Stomach (tissue), 9 donors: ENCODE results near the gene AKT1. TPM values are rescaled to one million over a fixed set of nuclear protein-coding genes. Genes with fewer than 3 reads are reported as not detected.
"Not testable (repeated sequence)": the region's sequence is repeated elsewhere in the genome, so short reads cannot be mapped to it uniquely, and the experiment has no call there.

Experiments
- DNase-seq, 2 donors: peaks; one replicate each; pipeline versions ENCODE4 v3.0.0 to v3.0.0-alpha.2; 2013 to 2019
- H3K27ac ChIP-seq, 5 donors: fragments of 200-600 bp in 4 of 5; sonication (generic) in 4 of 5; one replicate each; pipeline ENCODE4 v1.5.1; 2013 to 2019; ENCODE audit warnings: mild to moderate bottlenecking in 1 of 5, moderate library complexity in 1 of 5
- H3K27me3 ChIP-seq, 3 donors: fragments of 200-600 bp; sonication (generic); one replicate each; pipeline ENCODE4 v1.5.1; 2017 to 2019; ENCODE audit warnings: mixed run types in 1 of 3
- H3K36me3 ChIP-seq, 4 donors: fragments of 200-600 bp; sonication (generic); 1 replicate in 3 of 4; 2 replicates in 1 of 4; pipeline ENCODE4 v1.5.1; 2016 to 2019
- H3K4me1 ChIP-seq, 4 donors: fragments of 200-600 bp; sonication (generic); one replicate each; pipeline ENCODE4 v1.5.1; 2016 to 2019
- H3K4me3 ChIP-seq, 4 donors: fragments of 200-600 bp; sonication (generic) in 3 of 4; one replicate each; pipeline ENCODE4 v1.5.1; 2016 to 2019; ENCODE audit warnings: mild to moderate bottlenecking in 1 of 4
- H3K9me3 ChIP-seq, 4 donors: fragments of 200-600 bp; sonication (generic); one replicate each; pipeline ENCODE4 v1.5.1; 2016 to 2019
- CTCF ChIP-seq, 7 experiments: fragments of 450-650 bp in 4 of 7; fragments of 200-600 bp in 3 of 7; sonication (generic) in 3 of 7; IDR thresholded peaks; one replicate each; pipeline ENCODE4 v1.5.1; 2016 to 2019; ENCODE audit warnings: antibody characterized with exemption in 7 of 7, control low read depth in 2 of 7, mild to moderate bottlenecking in 1 of 7
- EP300 ChIP-seq: sonication (generic); formaldehyde crosslinking; IDR thresholded peaks from one replicate; pipeline ENCODE4 v1.6.1; 2017; ENCODE audit warnings: antibody characterized with exemption
- POLR2A ChIP-seq, 4 donors: fragments of 450-650 bp; IDR thresholded peaks; one replicate each; pipeline ENCODE4 v1.6.1; 2016; ENCODE audit warnings: antibody characterized with exemption in 4 of 4, control low read depth in 2 of 4, mild to moderate bottlenecking in 1 of 4, moderate library complexity in 1 of 4
- POLR2AphosphoS5 ChIP-seq, 3 donors: sonication (generic); formaldehyde crosslinking; IDR thresholded peaks; one replicate each; pipeline ENCODE4 v1.6.1; 2016; ENCODE audit warnings: antibody characterized with exemption in 3 of 3
- WGBS, 5 donors: extraction: QIAGEN DNeasy Blood & Tissue Kit in 3 of 5; methylation state at CpG; one replicate each; pipeline versions ENCODE4 v1.1.5 to v1.1.7; 2013 to 2018; 5-methylcytosine and 5-hydroxymethylcytosine counted together
- intact Hi-C: fragments of 100-400 bp; cut with DNase I; formaldehyde crosslinking; loops from one replicate; pipeline ENCODE4 v1.15.1; 2023; ENCODE audit warnings: low total_unique reads
- polyA plus RNA-seq, 3 donors: library from polyadenylated mRNA; stranded (reverse); fragments of 200-250 nt; gene quantifications; one replicate each; pipeline ENCODE4 v1.2.3, GENCODE V29; 2013
- total RNA-seq, 5 donors: library from RNA; depleted of rRNA; stranded (reverse); fragments of >200 nt; gene quantifications; one replicate each; pipeline versions ENCODE4 v1.1.0 to v1.2.3, GENCODE V29; 2014 to 2016
- donor health status: healthy with polysubstance abuse.
- donor health status: Bipolar disorder and iron deficiency.
- donor health status: healthy.

Gene AKT1
- total and polyA plus RNA-seq, 8 donors = 85.2 to 292 (median 113) TPM

GRCh38 chr14:104730487-104730886, 65.1 kb downstream of the AKT1 start:
- intact Hi-C loops = no loop called here
- TF ChIP-seq EP300 (no peak), POLR2AphosphoS5 (IDR thresholded peaks at IDR 0.05) (no peak), CTCF (IDR thresholded peaks at IDR 0.05) (no peak), POLR2A (IDR thresholded peaks at IDR 0.05) (no peak)

DNA sequence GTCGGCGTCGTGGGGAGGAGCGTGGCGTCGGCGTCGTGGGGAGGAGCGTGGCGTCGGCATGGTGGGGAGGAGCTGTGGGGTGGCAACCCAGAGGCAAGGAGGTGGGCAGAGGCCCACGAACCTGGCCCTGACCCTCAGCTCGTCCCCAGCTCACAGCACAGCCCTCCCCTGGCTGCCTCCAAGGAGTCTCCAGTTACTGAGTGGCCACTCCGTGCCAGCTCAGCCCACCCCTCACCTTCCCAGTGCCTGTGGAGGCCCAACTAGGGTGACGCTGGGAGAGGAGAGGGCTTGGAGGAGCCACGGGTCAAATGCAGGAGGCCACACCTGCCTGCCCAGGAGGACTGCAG, 65.7 kb downstream of the AKT1 start:
- Histone ChIP-seq H3K4me1 (peaks cover 25 to 59% (median 46%) of the 10 kb centered on the region in 4 donors), H3K36me3 (no peaks in the 10 kb centered on the region), H3K27ac (no peak overlapping the region), H3K27me3 (no peaks in the 10 kb centered on the region), H3K9me3 (no peaks in the 10 kb centered on the region), H3K4me3 (no peak overlapping the region)
- no peak for DNase-seq
- intact Hi-C loops = no loop called here
- TF ChIP-seq POLR2A (IDR thresholded peaks at IDR 0.05) = no peak
- TF ChIP-seq EP300 = no peak
- TF ChIP-seq CTCF (IDR thresholded peaks at IDR 0.05) = no peak
- TF ChIP-seq POLR2AphosphoS5 (IDR thresholded peaks at IDR 0.05) = no peak
- 74 to 92% (median 90%) methylated on average over 5 to 16 of the region's 16 CpGs for WGBS, 5 donors

More at GRCh38 chr14:104730487-104730886, 65.1 kb downstream of the AKT1 start:
- H3K36me3 ChIP-seq = no peaks in the 10 kb centered on the region
- H3K27ac ChIP-seq = no peak overlapping the region
- peaks cover 23 to 59% (median 46%) of the 10 kb centered on the region in 4 donors for H3K4me1 ChIP-seq
- no peak overlapping the region for H3K4me3 ChIP-seq
- no peaks in the 10 kb centered on the region for H3K27me3 ChIP-seq
- H3K9me3 ChIP-seq = no peaks in the 10 kb centered on the region
- no peak for DNase-seq
- 71 to 84% (median 74%) methylated on average over 5 of the region's 5 CpGs for WGBS, 5 donors

- intact Hi-C loops, H3K27me3 ChIP-seq, DNase-seq, H3K4me3 ChIP-seq, H3K27ac ChIP-seq, H3K9me3 ChIP-seq, H3K36me3 ChIP-seq: not testable (repeated sequence)
- 88 to 96% (median 94%) methylated on average over 24 to 66 of the region's 73 CpGs for WGBS, 5 donors
- peaks cover 30 to 59% (median 51%) of the 10 kb centered on the region in 4 donors for H3K4me1 ChIP-seq
Observed at GRCh38 chr14:104729176-104729834, 66.2 kb downstream of the AKT1 start.

DNA sequence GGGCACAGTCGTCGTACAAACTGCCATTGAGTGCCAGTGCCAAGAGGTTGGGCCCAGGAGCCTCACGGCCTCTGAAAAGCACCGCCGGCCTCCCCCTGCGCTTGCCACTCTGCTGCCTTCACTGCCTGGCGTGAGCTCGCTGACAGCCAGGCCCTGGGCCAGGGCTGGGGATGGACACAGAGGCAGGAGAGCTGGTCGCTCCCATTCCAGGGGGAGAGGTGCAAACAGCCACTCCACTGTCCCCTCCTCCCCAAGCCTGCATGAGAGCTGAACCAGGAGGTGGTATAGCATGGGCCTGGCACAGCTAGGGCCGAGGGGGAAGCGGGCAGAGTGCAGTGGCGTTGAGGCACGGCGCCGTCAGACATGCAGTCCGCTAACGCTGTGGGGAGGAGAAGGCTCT, 66.9 kb downstream of the AKT1 start:
- H3K27me3 ChIP-seq = no peaks in the 10 kb centered on the region
- intact Hi-C loops = no loop called here
- TF ChIP-seq POLR2A (IDR thresholded peaks at IDR 0.05) (no peak), EP300 (no peak)
- no peaks in the 10 kb centered on the region for H3K36me3 ChIP-seq
- H3K4me3 ChIP-seq = no peak overlapping the region
- no peaks in the 10 kb centered on the region for H3K9me3 ChIP-seq
- peaks cover 33 to 58% (median 56%) of the 10 kb centered on the region in 4 donors for H3K4me1 ChIP-seq
- 88 to 94% (median 91%) methylated on average over 10 to 17 of the region's 17 CpGs for WGBS, 5 donors
- no peak overlapping the region for H3K27ac ChIP-seq
- DNase-seq = no peak

DNA sequence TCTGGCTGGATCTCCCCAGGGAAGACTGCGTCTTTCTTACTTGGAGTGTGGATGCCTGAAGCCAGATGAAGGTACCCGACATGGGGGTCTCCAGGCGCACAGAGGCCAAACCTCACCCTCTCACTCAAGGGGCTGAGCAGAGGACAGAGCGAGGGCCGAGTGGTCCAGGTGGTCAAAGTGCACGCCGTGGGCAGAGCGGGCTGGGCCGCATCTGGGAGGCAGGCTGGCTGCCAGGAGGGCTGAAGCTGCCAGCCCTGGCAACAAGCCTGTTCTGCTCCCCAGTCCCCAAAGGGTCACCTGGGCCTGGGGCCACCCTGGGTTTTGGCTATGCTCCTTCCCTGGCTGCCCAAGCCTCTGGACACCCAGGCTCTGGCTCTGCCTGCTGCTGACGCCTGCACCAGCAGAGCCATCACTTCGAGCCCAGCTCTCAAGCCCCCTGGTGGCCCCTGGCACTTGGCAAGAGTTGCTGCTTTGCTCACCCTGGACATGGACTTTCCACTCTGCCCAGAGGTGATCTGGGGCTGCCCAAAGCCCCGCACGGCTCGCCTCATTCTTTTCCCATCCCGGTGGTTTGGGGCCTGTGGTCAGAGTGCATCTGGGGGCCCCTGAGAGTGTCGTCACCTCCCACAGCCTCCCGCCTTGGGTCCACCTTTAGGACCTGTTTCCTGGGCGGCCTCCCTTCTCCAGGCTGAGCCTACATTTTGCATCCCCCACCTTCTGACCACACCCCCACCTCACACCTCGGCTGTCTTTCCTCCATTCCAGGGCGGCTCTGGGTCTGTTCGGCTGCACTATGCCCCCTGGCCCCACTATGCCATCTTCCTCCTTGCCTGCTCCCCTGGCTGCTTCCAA, 68.7 kb downstream of the AKT1 start:
- H3K4me1 ChIP-seq = peaks cover 32 to 58% (median 58%) of the 10 kb centered on the region in 4 donors
- no peaks in the 10 kb centered on the region for H3K27me3 ChIP-seq
- no peak overlapping the region for H3K4me3 ChIP-seq
- no peaks in the 10 kb centered on the region for H3K9me3 ChIP-seq
- 53 to 61% (median 55%) methylated on average over 15 to 21 of the region's 21 CpGs for WGBS, 5 donors
- no peak for DNase-seq
- peaks cover 0 to 3% (median 1%) of the 10 kb centered on the region in 4 donors for H3K36me3 ChIP-seq
- H3K27ac ChIP-seq = no peak overlapping the region
- TF ChIP-seq POLR2A (IDR thresholded peaks at IDR 0.05) = no peak
- no peak for TF ChIP-seq POLR2AphosphoS5 (IDR thresholded peaks at IDR 0.05)
- TF ChIP-seq EP300 = no peak
- no peak for TF ChIP-seq CTCF (IDR thresholded peaks at IDR 0.05)
- intact Hi-C loops = no loop called here
